GM12878 (cell line): ENCODE results near the gene DHDH. TPM values are rescaled to one million over a fixed set of nuclear protein-coding genes. Genes with fewer than 3 reads are reported as not detected.

Source experiments
- BCL3 ChIP-seq: IDR thresholded peaks from 2 replicates; pipeline ENCODE4 v1.6.1; 2011; ENCODE audit warnings: borderline replicate concordance, low read depth, mild to moderate bottlenecking, moderate library complexity, low read length; ENCODE audit not compliant: insufficient read depth, poor library complexity, severe bottlenecking
- CBX5 ChIP-seq: sonication (generic); IDR thresholded peaks from 2 replicates; pipeline ENCODE4 v1.6.1; 2016; ENCODE audit warnings: low read depth, moderate library complexity, mild to moderate bottlenecking, inconsistent platforms
- CHD1 ChIP-seq: IDR thresholded peaks from 2 replicates; pipeline ENCODE4 v1.6.1; 2012; ENCODE audit warnings: low read depth, low read length, improper control_type of control experiment
- CHD4 ChIP-seq: fragments of 200-600 bp; sonication (generic); IDR thresholded peaks from 2 replicates; pipeline ENCODE4 v1.6.1; 2016; ENCODE audit warnings: mild to moderate bottlenecking
- CREB1 ChIP-seq: IDR thresholded peaks from 2 replicates; pipeline ENCODE4 v1.6.1; 2012; ENCODE audit warnings: low read depth, mild to moderate bottlenecking, inconsistent platforms
- FOS ChIP-seq: IDR thresholded peaks from 3 replicates; pipeline ENCODE4 v1.6.1; 2011; ENCODE audit warnings: borderline replicate concordance; ENCODE audit not compliant: insufficient read length; ENCODE audit errors: extremely low read depth
- IKZF1 ChIP-seq: fragments of 450-650 bp; conservative IDR thresholded peaks from 2 replicates; pipeline ENCODE4 v1.6.1; 2017; ENCODE audit warnings: antibody characterized with exemption, mild to moderate bottlenecking
- NR2F1 ChIP-seq: fragments of 450-650 bp; conservative IDR thresholded peaks from 2 replicates; pipeline ENCODE4 v1.6.1; 2017; ENCODE audit warnings: mild to moderate bottlenecking
- PAX8 ChIP-seq: fragments of 450-650 bp; IDR thresholded peaks from 2 replicates; pipeline ENCODE4 v1.6.1; 2017; ENCODE audit warnings: mild to moderate bottlenecking, moderate library complexity
- SMARCA5 ChIP-seq: fragments of 450-650 bp; IDR thresholded peaks from 2 replicates; pipeline ENCODE4 v1.6.1; 2017; ENCODE audit warnings: mild to moderate bottlenecking
- ZBTB11 ChIP-seq: fragments of 450-650 bp; formaldehyde crosslinking; IDR thresholded peaks from 2 replicates; pipeline ENCODE4 v1.5.0; 2022; ENCODE audit warnings: mild to moderate bottlenecking, missing genetic modification characterization
- ZNF592 ChIP-seq: fragments of 450-650 bp; IDR thresholded peaks from 2 replicates; pipeline ENCODE4 v1.6.1; 2017; ENCODE audit warnings: mild to moderate bottlenecking, moderate library complexity
- polyA plus RNA-seq, 11 experiments: library from polyadenylated mRNA; depleted of rRNA in 4 of 11; unstranded in 6 of 11; stranded (reverse) in 5 of 11; fragments of >200 nt; fragmentation: Nextera tagmentation in 4 of 11; fragmentation: Illumina TruSeq in 1 of 11; extraction: Ambion mirVana in 4 of 11; extraction: Trizol in 1 of 11; gene quantifications; 1 replicate in 1 of 11; 2 replicates in 10 of 11; pipeline versions ENCODE4 v1.2.1 to v1.2.3, GENCODE V29; 2011 to 2016; ENCODE audit warnings: inconsistent platforms in 2 of 11, missing spikeins in 2 of 11, low read depth in 1 of 11
- total RNA-seq, 4 experiments: library from RNA; depleted of rRNA in 3 of 4; stranded (reverse); fragments of >200 nt in 3 of 4; fragmentation: Illumina TruSeq in 1 of 4; extraction: Trizol in 1 of 4; gene quantifications; 2 replicates each; pipeline versions ENCODE4 v1.2.1 to v1.2.3, GENCODE V29; 2013 to 2021
- TF ChIP-seq, protein P1 (sequence below): fragments of 450-650 bp; formaldehyde crosslinking; IDR thresholded peaks from 2 replicates; pipeline ENCODE4 v1.4.0; 2020; ENCODE audit warnings: mild to moderate bottlenecking, moderate library complexity

Gene DHDH
- total and polyA plus RNA-seq, 10 of the 15 experiments (the other 5 are each of a cell fraction or from before 2014, with no cell fraction given) = 0.13 to 0.21 (median 0.15) TPM; not detected in 7

DNA sequence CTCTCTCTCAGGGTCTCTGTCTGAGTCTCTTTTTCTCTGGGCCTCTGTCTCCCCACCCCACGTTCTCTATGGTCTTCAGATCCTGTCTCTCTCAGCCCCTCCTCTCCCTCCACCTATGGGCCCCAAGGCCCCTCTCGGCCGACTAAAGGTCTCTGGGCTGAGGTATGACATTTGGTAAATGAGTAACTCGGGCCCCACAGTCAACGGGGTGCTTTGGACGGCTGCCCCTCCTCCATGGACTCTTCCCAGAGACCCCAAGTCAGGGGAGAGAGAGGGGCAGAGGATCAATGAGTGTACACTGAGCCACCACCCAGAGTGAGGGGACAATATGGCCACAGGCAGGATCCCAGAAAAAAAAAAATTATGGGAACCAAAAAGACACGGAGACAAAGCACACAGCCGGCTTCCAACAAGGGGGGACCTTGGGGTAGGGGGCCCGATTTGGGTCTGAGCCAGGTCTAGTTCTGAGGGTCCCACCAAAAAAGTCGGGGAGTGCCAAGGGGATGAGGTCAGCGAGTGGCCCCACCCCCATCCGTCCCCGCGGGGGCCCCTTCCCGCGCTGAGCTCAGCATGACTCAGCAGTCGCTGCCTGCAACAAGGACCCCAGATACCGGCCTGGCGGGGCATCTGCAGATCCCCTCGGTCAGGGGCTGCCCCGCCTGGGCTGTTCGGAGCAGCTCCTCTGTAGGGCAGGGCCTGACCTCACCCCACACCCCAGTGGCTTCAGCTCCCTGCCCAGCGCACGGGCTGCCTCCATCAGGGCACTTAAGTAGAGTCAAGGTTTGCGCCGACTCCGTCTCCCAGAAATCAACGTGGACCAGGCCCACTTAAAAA is 30.1 kb downstream of the DHDH start (continued):
- TF ChIP-seq ZNF592 (no peak), NR2F1 (peak; percentile 73), SMARCA5 (peak; percentile 20; the same call in 1 of the 2 replicates), ZBTB11 (CRISPR knock-in tag) (no peak), BCL3 (peak; percentile 78), CBX5 (no peak), IKZF1 (peak; percentile 75), CHD4 (no peak), CHD1 (no peak), CREB1 (peak; percentile 88), FOS (no peak), PAX8 (no peak)
- TF ChIP-seq, protein P1, sequence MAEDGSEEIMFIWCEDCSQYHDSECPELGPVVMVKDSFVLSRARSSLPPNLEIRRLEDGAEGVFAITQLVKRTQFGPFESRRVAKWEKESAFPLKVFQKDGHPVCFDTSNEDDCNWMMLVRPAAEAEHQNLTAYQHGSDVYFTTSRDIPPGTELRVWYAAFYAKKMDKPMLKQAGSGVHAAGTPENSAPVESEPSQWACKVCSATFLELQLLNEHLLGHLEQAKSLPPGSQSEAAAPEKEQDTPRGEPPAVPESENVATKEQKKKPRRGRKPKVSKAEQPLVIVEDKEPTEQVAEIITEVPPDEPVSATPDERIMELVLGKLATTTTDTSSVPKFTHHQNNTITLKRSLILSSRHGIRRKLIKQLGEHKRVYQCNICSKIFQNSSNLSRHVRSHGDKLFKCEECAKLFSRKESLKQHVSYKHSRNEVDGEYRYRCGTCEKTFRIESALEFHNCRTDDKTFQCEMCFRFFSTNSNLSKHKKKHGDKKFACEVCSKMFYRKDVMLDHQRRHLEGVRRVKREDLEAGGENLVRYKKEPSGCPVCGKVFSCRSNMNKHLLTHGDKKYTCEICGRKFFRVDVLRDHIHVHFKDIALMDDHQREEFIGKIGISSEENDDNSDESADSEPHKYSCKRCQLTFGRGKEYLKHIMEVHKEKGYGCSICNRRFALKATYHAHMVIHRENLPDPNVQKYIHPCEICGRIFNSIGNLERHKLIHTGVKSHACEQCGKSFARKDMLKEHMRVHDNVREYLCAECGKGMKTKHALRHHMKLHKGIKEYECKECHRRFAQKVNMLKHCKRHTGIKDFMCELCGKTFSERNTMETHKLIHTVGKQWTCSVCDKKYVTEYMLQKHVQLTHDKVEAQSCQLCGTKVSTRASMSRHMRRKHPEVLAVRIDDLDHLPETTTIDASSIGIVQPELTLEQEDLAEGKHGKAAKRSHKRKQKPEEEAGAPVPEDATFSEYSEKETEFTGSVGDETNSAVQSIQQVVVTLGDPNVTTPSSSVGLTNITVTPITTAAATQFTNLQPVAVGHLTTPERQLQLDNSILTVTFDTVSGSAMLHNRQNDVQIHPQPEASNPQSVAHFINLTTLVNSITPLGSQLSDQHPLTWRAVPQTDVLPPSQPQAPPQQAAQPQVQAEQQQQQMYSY (CRISPR knock-in tag) = no peak
